ENCODE measurements around the gene KATNAL2.

- no peak for TF ChIP-seq POLR2A (IDR thresholded peaks at IDR 0.05; ENCODE audit: low read depth, low read length)
- TF ChIP-seq POLR2AphosphoS5 (IDR thresholded peaks at IDR 0.05; ENCODE audit: low read depth, low read length): no peak
- no peak for TF ChIP-seq TAF1 (IDR thresholded peaks at IDR 0.05; ENCODE audit: borderline replicate concordance, low read depth, low read length)
Measured at GRCh38 chr18:47143899-47144485, 226.6 kb downstream of the KATNAL2 start.
